Measurements from ENCODE around the gene HIBCH.

DNA sequence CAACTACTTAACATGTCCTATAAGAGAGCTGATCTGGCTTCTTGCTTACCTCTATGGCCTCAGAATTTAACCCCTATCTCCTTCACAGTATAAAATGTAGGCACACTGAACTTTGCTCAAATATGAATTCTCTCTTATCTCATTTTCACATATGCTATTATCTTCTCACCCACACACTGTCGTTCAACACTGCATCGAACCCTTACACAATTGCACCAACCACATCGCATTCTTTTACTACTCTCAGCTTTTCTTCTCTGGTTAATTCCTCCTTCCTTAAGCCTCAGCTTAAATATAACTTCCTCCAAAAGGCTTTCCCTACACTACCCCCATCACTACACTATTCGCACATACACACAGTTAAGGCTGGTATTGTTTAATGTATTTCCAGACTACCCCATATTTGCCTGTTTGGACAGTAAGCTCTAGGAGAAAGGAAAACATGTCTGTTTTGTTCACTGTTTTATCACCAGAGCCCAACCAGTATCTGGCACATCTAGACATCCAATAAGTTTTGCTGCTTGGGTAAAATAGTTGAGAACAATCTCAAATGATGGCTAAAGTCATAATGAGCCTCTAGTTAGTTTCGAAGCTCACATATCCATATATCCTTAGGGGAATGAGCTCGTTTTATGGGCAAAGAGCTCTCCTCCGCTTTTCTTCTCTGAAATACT lies 47.7 kb downstream of the HIBCH start:
- no peak for TF ChIP-seq HOXA7 (CRISPR knock-in tag; IDR thresholded peaks at IDR 0.05)
- no peak for TF ChIP-seq SMC3 (IDR thresholded peaks at IDR 0.05)
- TF ChIP-seq, protein P1, sequence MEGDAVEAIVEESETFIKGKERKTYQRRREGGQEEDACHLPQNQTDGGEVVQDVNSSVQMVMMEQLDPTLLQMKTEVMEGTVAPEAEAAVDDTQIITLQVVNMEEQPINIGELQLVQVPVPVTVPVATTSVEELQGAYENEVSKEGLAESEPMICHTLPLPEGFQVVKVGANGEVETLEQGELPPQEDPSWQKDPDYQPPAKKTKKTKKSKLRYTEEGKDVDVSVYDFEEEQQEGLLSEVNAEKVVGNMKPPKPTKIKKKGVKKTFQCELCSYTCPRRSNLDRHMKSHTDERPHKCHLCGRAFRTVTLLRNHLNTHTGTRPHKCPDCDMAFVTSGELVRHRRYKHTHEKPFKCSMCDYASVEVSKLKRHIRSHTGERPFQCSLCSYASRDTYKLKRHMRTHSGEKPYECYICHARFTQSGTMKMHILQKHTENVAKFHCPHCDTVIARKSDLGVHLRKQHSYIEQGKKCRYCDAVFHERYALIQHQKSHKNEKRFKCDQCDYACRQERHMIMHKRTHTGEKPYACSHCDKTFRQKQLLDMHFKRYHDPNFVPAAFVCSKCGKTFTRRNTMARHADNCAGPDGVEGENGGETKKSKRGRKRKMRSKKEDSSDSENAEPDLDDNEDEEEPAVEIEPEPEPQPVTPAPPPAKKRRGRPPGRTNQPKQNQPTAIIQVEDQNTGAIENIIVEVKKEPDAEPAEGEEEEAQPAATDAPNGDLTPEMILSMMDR (IDR thresholded peaks at IDR 0.05) = no peak
- no peak for TF ChIP-seq KDM1A (IDR thresholded peaks at IDR 0.05; ENCODE audit: low read depth)
- TF ChIP-seq, protein P2, sequence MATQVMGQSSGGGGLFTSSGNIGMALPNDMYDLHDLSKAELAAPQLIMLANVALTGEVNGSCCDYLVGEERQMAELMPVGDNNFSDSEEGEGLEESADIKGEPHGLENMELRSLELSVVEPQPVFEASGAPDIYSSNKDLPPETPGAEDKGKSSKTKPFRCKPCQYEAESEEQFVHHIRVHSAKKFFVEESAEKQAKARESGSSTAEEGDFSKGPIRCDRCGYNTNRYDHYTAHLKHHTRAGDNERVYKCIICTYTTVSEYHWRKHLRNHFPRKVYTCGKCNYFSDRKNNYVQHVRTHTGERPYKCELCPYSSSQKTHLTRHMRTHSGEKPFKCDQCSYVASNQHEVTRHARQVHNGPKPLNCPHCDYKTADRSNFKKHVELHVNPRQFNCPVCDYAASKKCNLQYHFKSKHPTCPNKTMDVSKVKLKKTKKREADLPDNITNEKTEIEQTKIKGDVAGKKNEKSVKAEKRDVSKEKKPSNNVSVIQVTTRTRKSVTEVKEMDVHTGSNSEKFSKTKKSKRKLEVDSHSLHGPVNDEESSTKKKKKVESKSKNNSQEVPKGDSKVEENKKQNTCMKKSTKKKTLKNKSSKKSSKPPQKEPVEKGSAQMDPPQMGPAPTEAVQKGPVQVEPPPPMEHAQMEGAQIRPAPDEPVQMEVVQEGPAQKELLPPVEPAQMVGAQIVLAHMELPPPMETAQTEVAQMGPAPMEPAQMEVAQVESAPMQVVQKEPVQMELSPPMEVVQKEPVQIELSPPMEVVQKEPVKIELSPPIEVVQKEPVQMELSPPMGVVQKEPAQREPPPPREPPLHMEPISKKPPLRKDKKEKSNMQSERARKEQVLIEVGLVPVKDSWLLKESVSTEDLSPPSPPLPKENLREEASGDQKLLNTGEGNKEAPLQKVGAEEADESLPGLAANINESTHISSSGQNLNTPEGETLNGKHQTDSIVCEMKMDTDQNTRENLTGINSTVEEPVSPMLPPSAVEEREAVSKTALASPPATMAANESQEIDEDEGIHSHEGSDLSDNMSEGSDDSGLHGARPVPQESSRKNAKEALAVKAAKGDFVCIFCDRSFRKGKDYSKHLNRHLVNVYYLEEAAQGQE (IDR thresholded peaks at IDR 0.05) = no peak

Measured in A549 (cell line).